KG1 (cell line): ENCODE data around the gene FSHR.

ENCODE experiments used
- DNase-seq: peaks from one replicate; lab custom pipeline; 2025; lab: John Stamatoyannopoulos, UW

Gene FSHR

GRCh38 chr2:49111456-49111855 is 42.9 kb downstream of the FSHR start:
- DNase-seq = no peak

DNA sequence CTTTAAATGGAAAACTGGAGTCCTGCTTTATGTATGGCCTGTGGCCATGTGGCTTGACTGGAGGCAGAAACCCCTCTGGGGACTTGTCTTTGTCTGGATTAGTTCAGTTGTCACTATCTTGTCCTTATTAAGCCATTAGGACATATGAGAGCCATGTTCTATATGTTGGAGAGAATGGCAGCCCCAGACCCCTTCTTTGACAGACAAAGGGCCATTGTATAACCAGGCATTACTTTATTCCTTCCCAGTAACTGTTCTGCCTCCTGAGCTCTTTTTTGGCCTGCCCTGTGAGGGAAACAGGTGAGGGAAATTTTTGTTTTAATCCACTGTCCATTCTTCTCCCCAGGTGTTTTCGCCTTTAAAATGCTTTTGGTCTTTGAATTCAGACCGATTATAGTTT is 43.3 kb downstream of the FSHR start:
- no peak for DNase-seq

DNA sequence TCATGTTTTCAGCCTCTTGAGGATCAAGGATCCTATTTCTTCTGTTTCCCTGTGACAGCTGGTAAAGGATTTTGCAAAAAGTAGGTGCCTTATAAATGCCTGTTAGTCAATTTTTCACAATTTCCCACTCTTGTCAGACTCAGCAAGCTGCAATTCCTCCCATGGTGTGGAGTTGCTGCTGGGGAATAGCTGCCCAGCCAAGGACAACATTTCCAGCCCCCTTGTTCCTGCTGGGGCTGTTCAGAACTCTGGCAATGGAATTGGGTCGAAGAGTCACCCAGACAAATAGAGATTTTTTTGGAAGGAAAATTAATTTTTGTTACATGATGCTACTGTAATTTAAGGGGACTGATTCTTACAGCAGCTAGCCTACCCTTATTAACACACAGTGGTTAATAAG is 43.7 kb downstream of the FSHR start:
- no peak for DNase-seq

DNA sequence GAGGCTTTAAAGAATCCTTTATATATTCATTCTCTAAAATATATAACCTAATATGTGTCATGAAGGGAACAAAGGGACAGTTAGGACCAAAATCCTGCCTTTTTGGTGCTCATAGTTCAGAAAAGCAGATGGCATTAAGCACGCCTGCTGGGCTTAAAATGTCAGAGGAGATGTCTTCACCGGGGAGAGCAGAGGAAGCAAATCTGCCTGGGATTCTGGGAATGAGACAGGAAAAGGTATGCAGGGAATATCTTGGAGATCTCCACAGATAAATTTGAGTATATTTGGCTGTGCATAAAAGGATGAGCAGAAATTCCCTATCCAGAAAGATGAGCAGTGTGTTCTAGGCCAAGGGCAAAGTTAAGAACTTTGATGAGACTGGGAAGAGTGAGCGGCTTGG is 45.5 kb downstream of the FSHR start:
- no peak for DNase-seq

GRCh38 chr2:49108436-49108835 is 45.9 kb downstream of the FSHR start:
- no peak for DNase-seq

DNA sequence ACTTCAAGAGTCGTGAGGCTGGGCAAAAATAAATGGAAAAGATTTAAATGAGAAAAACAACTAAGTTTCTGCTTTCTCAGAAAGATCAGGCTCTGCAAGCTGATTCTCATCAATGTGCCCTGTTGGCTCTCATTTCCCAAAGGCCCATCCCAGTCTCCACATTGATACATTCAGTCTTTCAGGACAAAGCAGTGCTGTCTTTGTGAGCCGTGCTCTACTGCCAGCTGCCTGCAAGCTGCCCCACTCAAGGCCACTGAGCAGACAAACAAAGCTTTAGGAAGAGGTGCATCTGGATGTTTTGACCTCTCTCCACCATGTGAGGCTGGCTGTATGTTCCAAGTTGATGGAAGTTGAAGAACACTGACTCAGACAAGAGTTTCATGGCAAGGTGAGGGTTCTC is 48.8 kb downstream of the FSHR start:
- no peak for DNase-seq

DNA sequence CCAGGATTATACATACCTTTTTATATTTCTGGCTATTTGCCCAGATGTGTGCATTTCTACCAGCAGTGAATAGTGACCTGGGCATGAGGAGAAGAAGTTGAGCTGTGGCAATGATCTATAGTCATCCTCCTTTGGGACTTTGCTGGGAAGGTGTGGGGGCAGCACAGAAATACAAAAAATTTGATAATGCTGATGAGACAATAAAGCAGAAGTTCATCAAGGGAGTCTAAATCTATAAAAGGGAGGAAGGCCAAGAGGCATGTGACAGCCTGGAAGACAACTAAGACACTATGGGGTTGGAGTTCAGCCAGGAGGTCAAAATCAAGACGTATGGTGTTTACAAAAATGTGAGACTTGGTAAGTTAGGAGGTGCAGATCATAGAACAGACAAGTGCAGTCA is 52.2 kb downstream of the FSHR start:
- DNase-seq = no peak

GRCh38 chr2:49080681-49081080 is 73.6 kb downstream of the FSHR start:
- DNase-seq = no peak

DNA sequence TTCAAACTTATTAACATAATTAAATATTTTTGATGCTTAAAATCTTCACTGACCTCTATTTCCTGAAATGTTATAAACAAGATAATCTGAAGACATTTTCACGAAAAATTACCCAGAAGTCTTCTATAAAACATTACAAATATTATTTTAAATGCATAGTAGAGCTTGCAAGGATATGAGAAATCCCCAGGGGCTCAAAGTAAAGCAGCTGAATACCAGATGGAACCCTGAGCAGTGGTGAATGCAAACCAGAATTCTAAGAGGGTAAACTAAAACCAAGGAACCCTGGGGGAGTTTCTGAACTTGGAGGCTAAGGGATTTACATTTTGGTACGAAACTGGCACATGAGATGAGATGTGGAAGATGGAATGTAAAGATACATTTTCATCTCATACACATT is 83.6 kb downstream of the FSHR start:
- no peak for DNase-seq

GRCh38 chr2:49069829-49070228 is 84.5 kb downstream of the FSHR start:
- no peak for DNase-seq

DNA sequence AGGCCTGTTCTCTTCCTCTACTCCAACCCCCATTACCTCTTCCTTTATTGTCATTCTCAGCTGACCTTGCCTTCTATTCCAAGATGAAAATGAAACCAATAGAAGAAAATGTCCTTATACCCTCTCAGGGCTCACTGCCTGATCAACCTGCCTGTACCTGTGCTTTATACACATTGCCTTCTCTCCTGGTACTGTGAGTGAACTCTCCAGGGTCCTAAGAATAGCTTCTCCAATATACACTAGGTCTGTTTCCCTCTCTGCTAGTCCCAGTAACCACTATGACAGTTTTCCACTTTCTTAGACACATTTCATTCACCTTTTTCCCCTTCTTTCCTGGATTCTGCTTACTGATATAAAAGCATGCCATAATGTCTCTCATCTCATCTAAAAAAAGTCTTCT is 85.7 kb downstream of the FSHR start:
- DNase-seq = no peak

DNA sequence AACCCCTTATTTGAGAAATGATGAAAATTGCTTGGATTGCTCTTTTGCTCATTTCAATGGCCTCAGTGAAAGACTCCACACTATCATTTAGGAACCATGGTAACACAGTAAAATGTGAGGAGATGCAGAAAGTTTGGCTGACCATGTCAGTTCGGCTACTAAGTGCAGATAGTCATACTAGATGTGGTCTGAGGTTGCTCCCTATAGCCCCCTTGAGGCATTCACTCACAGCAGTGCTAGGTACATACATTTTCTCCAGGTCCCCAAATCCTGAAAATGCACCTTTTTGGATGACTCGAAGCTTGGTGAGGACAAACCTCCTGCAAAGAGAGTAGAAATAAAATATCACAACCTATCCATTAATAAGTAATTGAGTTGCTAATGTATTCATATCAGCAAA is 86.3 kb downstream of the FSHR start:
- no peak for DNase-seq

DNA sequence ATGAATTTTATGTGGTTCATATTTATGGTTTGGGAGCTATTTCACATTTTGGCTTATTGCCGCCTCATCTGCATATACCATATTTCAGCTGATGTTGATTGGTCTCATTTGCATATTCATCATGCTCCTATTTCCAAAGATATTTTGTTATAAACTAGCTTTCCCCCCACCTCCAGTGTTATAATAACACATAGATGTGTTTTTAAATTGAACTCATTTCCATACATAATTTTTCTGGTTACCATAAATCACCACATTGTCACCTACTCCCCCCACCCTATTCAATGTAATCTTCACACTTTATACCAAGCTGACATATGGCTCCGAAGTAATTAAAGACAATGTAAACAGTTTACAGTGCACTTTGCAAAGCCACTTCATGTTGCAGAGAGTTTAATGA is 101.2 kb downstream of the FSHR start:
- no peak for DNase-seq

DNA sequence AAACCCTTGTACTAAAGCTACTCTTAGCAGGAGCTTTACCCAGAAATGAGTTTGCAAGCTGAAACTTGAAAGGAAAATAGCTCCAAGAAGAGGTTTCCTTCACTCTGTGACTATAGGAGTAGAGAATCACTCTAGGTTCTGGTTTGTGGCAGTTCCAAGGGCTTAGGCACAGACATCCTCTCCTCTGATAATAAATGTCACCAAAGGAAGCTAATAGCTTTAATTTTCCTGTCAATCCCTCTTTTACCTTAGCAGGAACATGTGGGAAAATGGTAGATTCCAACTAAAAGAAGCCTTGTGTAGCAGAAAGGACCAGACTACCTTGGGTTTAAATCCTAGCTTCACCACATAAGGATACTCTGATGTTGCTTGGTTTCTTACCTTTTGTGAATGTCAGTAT is 104.0 kb downstream of the FSHR start:
- DNase-seq = no peak

DNA sequence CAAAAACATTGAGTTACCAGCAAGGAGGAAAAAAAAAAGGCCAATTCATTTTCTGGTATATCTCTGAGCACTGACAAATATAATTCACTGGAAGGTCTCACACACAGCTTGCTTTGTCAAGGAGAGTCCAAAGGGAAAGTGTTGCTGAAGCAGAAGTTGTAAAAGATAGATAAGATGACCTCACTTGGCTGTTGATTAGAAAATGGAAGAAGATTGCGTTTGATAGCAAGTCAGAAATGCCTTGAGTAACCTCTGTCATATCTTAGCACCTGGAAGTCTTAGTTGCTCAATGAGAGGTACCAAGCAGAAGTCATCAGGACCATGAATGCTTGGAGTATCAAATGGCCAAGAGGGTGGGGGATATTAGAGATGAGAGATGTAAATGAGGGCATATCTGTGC is 105.2 kb downstream of the FSHR start:
- DNase-seq = no peak

DNA sequence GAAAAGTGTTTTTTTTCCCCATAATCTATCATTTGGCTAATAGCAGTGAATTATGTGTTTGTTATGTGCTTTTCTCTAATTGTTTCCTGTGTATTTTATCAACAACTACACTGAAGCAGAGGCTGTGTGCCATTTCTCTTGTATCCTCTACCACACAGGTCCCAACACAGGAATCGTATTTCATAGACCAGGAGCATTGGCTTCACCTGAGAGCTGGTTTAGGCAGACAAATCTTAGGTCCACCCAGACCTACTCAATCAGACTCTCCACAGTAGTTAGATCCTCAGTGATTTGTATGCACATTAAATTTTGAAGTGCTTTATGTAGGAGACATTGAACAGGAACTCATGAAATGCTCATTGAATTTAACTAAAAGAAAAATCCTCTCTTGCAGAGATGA is 109.2 kb downstream of the FSHR start:
- no peak for DNase-seq

DNA sequence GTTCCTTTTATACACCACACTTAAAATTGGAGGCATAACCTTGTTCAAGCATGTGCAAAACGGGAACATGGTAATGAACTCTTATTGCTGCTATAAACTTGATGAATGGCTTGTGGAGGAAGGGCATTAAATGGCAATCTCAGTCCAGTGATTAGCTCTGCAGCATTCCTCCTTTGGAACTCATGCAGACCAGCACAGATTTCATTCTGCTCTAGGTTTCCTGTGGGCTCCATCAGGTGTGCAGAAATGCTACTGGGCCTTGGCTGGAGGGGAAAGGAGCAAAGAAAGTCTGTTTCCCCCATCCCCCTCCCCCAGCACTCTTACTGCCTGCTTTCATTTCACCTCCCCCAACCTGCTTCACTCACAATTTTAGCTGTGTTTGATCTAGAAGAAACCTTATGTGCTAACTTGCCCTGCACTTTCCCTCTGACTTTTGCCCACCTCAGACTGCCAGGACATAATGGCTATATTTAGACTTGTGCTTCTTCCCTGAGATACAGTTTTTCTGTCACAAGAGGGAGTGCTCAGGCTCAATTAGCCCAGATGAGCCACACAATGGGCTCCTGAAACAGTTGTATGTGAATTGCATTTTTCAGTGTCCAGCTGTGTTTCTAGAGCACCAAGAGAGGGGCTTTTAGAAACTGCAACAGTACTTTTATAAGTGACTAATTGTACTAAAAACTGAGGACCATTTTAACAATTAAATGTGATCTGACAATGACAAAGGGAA is 109.8 kb downstream of the FSHR start:
- no peak for DNase-seq

DNA sequence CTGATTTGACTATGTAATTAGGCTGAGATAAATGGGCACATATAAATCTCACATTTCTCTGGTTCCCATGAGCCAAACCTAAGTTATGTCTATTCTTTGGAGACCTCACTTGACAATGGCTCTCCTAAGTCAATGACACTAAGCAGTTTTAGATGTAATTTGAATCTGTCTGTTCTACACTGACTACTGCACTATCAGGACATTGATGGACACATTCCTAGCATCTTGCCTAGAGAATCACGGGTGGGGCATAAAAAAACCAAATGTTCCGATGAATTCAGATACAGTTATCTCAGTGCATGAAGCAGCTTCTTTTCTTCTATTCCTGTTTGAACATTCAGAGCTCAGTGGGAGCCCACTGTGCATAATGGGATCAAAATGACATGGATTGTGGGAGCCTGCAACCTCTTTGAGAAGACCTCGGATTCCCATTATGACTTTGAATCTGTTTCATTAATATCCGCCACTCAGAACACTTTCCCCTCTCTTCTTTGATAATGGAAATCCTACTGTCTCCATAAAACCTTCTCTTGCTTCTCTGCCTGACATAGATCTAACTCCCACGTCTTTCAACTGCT is 110.8 kb downstream of the FSHR start:
- DNase-seq = no peak

DNA sequence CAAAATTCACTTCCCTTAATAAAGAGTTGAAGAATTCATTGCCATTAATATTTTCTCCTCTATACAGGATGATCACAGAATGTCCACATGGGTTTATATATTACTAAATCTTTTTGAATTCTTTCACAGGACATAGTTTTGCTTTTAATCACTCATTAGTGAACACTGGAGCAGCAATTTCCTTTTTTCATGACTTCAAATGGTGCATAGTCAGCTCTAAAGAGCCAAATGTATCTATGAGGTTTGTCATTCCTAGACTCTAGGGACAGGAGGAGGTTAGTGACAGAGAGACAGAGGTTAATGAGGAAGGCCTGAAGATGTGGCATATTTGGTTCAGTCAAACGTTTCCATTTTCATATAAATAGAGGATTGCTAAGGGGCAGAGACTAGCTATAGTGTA is 111.8 kb downstream of the FSHR start:
- DNase-seq = no peak

- DNase-seq = no peak
Observed at GRCh38 chr2:49041061-49041460, 113.3 kb downstream of the FSHR start.

DNA sequence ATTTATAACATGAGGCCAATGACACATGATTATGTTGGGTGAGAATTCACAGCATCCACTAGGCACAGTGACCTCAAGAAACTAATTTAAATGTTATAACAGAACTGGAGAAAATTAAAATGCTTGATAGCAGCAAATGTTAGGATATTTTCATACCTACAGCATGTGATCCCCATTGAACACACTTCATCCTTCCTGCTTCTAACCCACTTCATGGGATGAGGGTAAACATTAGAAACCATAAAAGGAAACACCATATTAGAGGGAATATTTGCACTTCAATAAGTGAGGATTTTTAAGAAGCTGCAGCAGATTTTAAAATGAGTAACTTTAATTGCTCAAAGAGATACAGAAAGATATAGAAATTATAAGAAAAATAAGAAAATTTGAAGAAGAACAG is 117.1 kb downstream of the FSHR start:
- no peak for DNase-seq

DNA sequence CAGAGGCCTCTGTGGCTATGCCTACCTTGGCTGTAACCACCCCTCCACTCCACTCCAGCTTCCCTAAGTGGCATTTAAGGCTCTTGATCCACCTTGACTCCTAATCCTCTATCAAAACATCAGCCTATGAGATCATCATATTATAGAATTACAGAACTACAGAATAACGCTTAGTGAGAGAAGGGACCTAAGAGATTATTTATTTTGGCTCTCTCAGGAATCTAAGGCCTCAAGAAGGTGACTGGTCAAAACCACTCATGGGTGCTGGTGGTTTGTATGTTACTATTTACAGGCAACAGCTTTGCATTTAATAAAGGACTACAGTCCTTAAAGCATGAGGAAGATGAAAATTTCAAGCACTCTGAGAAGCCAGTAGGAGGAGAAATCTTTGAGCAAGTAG is 118.8 kb downstream of the FSHR start:
- no peak for DNase-seq

DNA sequence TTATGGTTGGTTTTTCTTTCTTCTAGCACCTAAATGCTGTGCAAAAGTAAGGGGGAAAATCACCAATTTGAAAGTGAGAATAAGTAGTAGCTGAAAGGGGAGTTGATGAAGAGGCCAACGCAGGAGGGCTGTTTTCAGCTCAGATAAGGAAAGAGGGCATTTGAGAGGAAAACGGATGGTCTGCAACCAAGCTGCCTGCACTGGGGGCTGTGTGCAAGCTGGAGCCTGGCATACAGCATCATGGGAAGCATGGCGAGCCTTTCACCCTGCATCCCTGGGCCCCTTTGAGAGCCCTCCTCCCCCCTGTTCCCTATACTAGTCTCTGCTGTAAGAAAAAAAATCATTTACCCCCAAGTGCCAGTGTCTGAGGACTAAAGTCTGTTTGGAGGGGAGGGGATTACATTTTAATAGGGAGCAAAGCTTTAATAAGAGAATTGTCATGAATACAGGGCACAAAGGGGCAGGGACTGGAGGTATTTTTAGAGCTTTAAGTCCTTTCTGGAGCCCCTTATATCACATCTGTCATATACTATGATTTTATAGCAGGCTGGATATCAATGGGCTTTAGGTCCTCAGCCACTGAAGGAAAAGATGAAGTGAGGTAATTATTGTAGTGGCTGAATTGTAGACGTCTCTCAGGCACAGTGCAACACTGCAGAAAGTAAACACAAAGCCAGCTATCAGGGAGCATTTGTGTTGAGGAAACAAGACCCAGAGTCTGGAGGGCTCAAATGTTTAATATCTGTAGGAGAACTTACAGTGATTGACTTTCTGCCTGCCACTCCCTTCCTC is 120.7 kb downstream of the FSHR start:
- DNase-seq = no peak

GRCh38 chr2:49032936-49033335 is 121.4 kb downstream of the FSHR start:
- no peak for DNase-seq
